ENCODE measurements around the gene FGF23. TPM values are rescaled to one million over a fixed set of nuclear protein-coding genes. Genes with fewer than 3 reads are reported as not detected.
A peak's percentile ranks its signal among the peaks of the same experiment; 100 is the strongest.

FGF23 gene
- not detected for total RNA-seq

- ATAC-seq (replicated peaks in 1 of 2) = no peak
- DNase-seq = no peak
- peaks cover 12% of the 10 kb centered on the region for H3K27me3 Mint-ChIP-seq (ENCODE audit: low read depth)
- H3K4me1 Mint-ChIP-seq (ENCODE audit: low read depth) = no peaks in the 10 kb centered on the region
- H3K9me3 Mint-ChIP-seq = no peaks in the 10 kb centered on the region
- no peaks in the 10 kb centered on the region for H3K36me3 Mint-ChIP-seq (ENCODE audit: insufficient read depth in 2 of 2)
- no peak within 1 kb of the TSS for H3K27ac Mint-ChIP-seq
- no peak within 1 kb of the TSS for H3K4me3 Mint-ChIP-seq
Measured at GRCh38 chr12:4379405-4379804, at the start of gene FGF23. Gene FGF23, minus strand, starts transcription at chr12:4379712. Its CDS starts 130 bp downstream, at chr12:4379582.

- peaks cover 11% of the 10 kb centered on the region for H3K27me3 Mint-ChIP-seq (ENCODE audit: low read depth)
- DNase-seq (no peak), ATAC-seq (replicated peaks in 1 of 2) (no peak)
- no peak overlapping the region for H3K27ac Mint-ChIP-seq
- no peak overlapping the region for H3K4me3 Mint-ChIP-seq
- no peaks in the 10 kb centered on the region for H3K9me3 Mint-ChIP-seq
- peaks cover 5% of the 10 kb centered on the region for H3K4me1 Mint-ChIP-seq (ENCODE audit: low read depth)
- H3K36me3 Mint-ChIP-seq (ENCODE audit: insufficient read depth in 2 of 2) = no peaks in the 10 kb centered on the region
Measured at GRCh38 chr12:4424422-4424821, 44.9 kb upstream of the FGF23 start.

GRCh38 chr12:4423528-4424195 lies 44.1 kb upstream of the FGF23 start:
- H3K27me3 Mint-ChIP-seq (ENCODE audit: low read depth) = peaks cover 11% of the 10 kb centered on the region
- DNase-seq (no peak), ATAC-seq (replicated peaks in 1 of 2) (no peak)
- H3K36me3 Mint-ChIP-seq (ENCODE audit: insufficient read depth in 2 of 2) = no peaks in the 10 kb centered on the region
- H3K27ac Mint-ChIP-seq = no peak overlapping the region
- H3K9me3 Mint-ChIP-seq = no peaks in the 10 kb centered on the region
- H3K4me3 Mint-ChIP-seq = no peak overlapping the region
- H3K4me1 Mint-ChIP-seq (ENCODE audit: low read depth) = peaks cover 5% of the 10 kb centered on the region

- no peaks in the 10 kb centered on the region for H3K9me3 Mint-ChIP-seq
- peaks cover 8% of the 10 kb centered on the region for H3K27me3 Mint-ChIP-seq (ENCODE audit: low read depth)
- ATAC-seq (replicated peaks in 1 of 2) = no peak
- no peak for DNase-seq
- peaks cover 5% of the 10 kb centered on the region for H3K4me1 Mint-ChIP-seq (ENCODE audit: low read depth)
- H3K27ac Mint-ChIP-seq = no peak overlapping the region
- H3K36me3 Mint-ChIP-seq (ENCODE audit: insufficient read depth in 2 of 2) = no peaks in the 10 kb centered on the region
- H3K4me3 Mint-ChIP-seq = no peak overlapping the region
Measured at GRCh38 chr12:4422985-4423384, 43.5 kb upstream of the FGF23 start.

GRCh38 chr12:4421590-4422031 lies 42.1 kb upstream of the FGF23 start:
- peaks cover 13% of the 10 kb centered on the region for H3K27me3 Mint-ChIP-seq (ENCODE audit: low read depth)
- no peak overlapping the region for H3K27ac Mint-ChIP-seq
- H3K36me3 Mint-ChIP-seq (ENCODE audit: insufficient read depth in 2 of 2) = no peaks in the 10 kb centered on the region
- H3K9me3 Mint-ChIP-seq = no peaks in the 10 kb centered on the region
- no peak overlapping the region for H3K4me3 Mint-ChIP-seq
- peaks cover 5% of the 10 kb centered on the region for H3K4me1 Mint-ChIP-seq (ENCODE audit: low read depth)
- ATAC-seq (replicated peaks in 1 of 2) = peak in 1 of 2 donors; percentile 36
- DNase-seq = peak; percentile 15 to 39

- H3K27ac Mint-ChIP-seq = no peak overlapping the region
- ATAC-seq (replicated peaks in 1 of 2) (no peak), DNase-seq (no peak)
- H3K36me3 Mint-ChIP-seq (ENCODE audit: insufficient read depth in 2 of 2) = no peaks in the 10 kb centered on the region
- H3K27me3 Mint-ChIP-seq (ENCODE audit: low read depth) = peaks cover 24% of the 10 kb centered on the region
- no peaks in the 10 kb centered on the region for H3K9me3 Mint-ChIP-seq
- H3K4me1 Mint-ChIP-seq (ENCODE audit: low read depth) = peaks cover 16% of the 10 kb centered on the region
- no peak overlapping the region for H3K4me3 Mint-ChIP-seq
Measured at GRCh38 chr12:4420138-4420670, 40.7 kb upstream of the FGF23 start.

- peaks cover 26% of the 10 kb centered on the region for H3K27me3 Mint-ChIP-seq (ENCODE audit: low read depth)
- no peak overlapping the region for H3K4me3 Mint-ChIP-seq
- H3K36me3 Mint-ChIP-seq (ENCODE audit: insufficient read depth in 2 of 2) = no peaks in the 10 kb centered on the region
- no peaks in the 10 kb centered on the region for H3K9me3 Mint-ChIP-seq
- no peak overlapping the region for H3K27ac Mint-ChIP-seq
- ATAC-seq (replicated peaks in 1 of 2) (no peak), DNase-seq (no peak)
- H3K4me1 Mint-ChIP-seq (ENCODE audit: low read depth) = peaks cover 24% of the 10 kb centered on the region
Measured at GRCh38 chr12:4418913-4419312, 39.4 kb upstream of the FGF23 start.

GRCh38 chr12:4417936-4418335 lies 38.4 kb upstream of the FGF23 start:
- H3K27me3 Mint-ChIP-seq (ENCODE audit: low read depth) = peaks cover 34% of the 10 kb centered on the region
- H3K9me3 Mint-ChIP-seq = no peaks in the 10 kb centered on the region
- no peak for ATAC-seq (replicated peaks in 1 of 2)
- H3K4me1 Mint-ChIP-seq (ENCODE audit: low read depth) = peaks cover 24% of the 10 kb centered on the region
- peaks cover 0 to 1% of the 10 kb centered on the region in 2 donors for H3K36me3 Mint-ChIP-seq (ENCODE audit: insufficient read depth in 2 of 2)
- H3K4me3 Mint-ChIP-seq = no peak overlapping the region
- DNase-seq = no peak
- no peak overlapping the region for H3K27ac Mint-ChIP-seq

GRCh38 chr12:4417455-4417854 lies 37.9 kb upstream of the FGF23 start:
- DNase-seq (no peak), ATAC-seq (replicated peaks in 1 of 2) (no peak)
- H3K4me3 Mint-ChIP-seq = no peak overlapping the region
- no peak overlapping the region for H3K27ac Mint-ChIP-seq
- H3K27me3 Mint-ChIP-seq (ENCODE audit: low read depth) = peaks cover 34% of the 10 kb centered on the region
- H3K4me1 Mint-ChIP-seq (ENCODE audit: low read depth) = peaks cover 24% of the 10 kb centered on the region
- no peaks in the 10 kb centered on the region for H3K9me3 Mint-ChIP-seq
- peaks cover 0 to 1% of the 10 kb centered on the region in 2 donors for H3K36me3 Mint-ChIP-seq (ENCODE audit: insufficient read depth in 2 of 2)

GRCh38 chr12:4416276-4416675 lies 36.8 kb upstream of the FGF23 start:
- Mint-ChIP-seq H3K27ac (no peak overlapping the region), H3K36me3 (ENCODE audit: insufficient read depth in 2 of 2) (peaks cover 0 to 1% of the 10 kb centered on the region in 2 donors), H3K27me3 (ENCODE audit: low read depth) (peaks cover 29% of the 10 kb centered on the region), H3K9me3 (no peaks in the 10 kb centered on the region), H3K4me1 (ENCODE audit: low read depth) (peaks cover 19% of the 10 kb centered on the region), H3K4me3 (peak overlapping the region in 1 of 2 donors; percentile 9)
- DNase-seq (no peak), ATAC-seq (replicated peaks in 1 of 2) (no peak)

GRCh38 chr12:4412465-4412864 lies 33.0 kb upstream of the FGF23 start:
- Mint-ChIP-seq H3K9me3 (no peaks in the 10 kb centered on the region), H3K27ac (no peak overlapping the region), H3K4me1 (ENCODE audit: low read depth) (peaks cover 19% of the 10 kb centered on the region), H3K36me3 (ENCODE audit: insufficient read depth in 2 of 2) (peaks cover 0 to 1% of the 10 kb centered on the region in 2 donors), H3K4me3 (no peak overlapping the region), H3K27me3 (ENCODE audit: low read depth) (peaks cover 28% of the 10 kb centered on the region)
- ATAC-seq (replicated peaks in 1 of 2) = no peak
- no peak for DNase-seq

- H3K9me3 Mint-ChIP-seq = no peaks in the 10 kb centered on the region
Measured at GRCh38 chr12:4412056-4412455, 32.5 kb upstream of the FGF23 start.

GRCh38 chr12:4407136-4407535 lies 27.6 kb upstream of the FGF23 start:
- H3K9me3 Mint-ChIP-seq = no peaks in the 10 kb centered on the region
- no peak overlapping the region for H3K27ac Mint-ChIP-seq
- no peaks in the 10 kb centered on the region for H3K27me3 Mint-ChIP-seq (ENCODE audit: low read depth)
- H3K4me3 Mint-ChIP-seq = no peak overlapping the region
- ATAC-seq (replicated peaks in 1 of 2) (no peak), DNase-seq (no peak)
- H3K36me3 Mint-ChIP-seq (ENCODE audit: insufficient read depth in 2 of 2) = no peaks in the 10 kb centered on the region
- no peaks in the 10 kb centered on the region for H3K4me1 Mint-ChIP-seq (ENCODE audit: low read depth)

More at GRCh38 chr12:4412056-4412455, 32.5 kb upstream of the FGF23 start:
- no peak overlapping the region for H3K27ac Mint-ChIP-seq
- DNase-seq (no peak), ATAC-seq (replicated peaks in 1 of 2) (no peak)
- H3K27me3 Mint-ChIP-seq (ENCODE audit: low read depth) = peaks cover 25% of the 10 kb centered on the region
- H3K36me3 Mint-ChIP-seq (ENCODE audit: insufficient read depth in 2 of 2) = peaks cover 0 to 1% of the 10 kb centered on the region in 2 donors
- H3K4me3 Mint-ChIP-seq = no peak overlapping the region
- peaks cover 19% of the 10 kb centered on the region for H3K4me1 Mint-ChIP-seq (ENCODE audit: low read depth)
